H1 (cell line): ENCODE data around the gene MYH7. TPM values are rescaled to one million over a fixed set of nuclear protein-coding genes. Genes with fewer than 3 reads are reported as not detected.

Source experiments
- CTCF ChIA-PET: fragments of 300-600 bp; sonication (Branson Sonifier 250); formaldehyde crosslinking; loops from one replicate; lab custom pipeline; 2021; ENCODE audit not compliant: partially characterized antibody; lab: Charles Lee
- POLR2A ChIA-PET: fragments of 300-600 bp; sonication (Branson Sonifier 250); formaldehyde crosslinking; loops from one replicate; lab custom pipeline; 2021; ENCODE audit warnings: inconsistent platforms; ENCODE audit not compliant: partially characterized antibody; lab: Charles Lee
- DNase-seq, 2 experiments: peaks; one replicate each; pipeline versions ENCODE4 v3.0.0 to v3.0.0-alpha.2; 2010 to 2022; ENCODE audit warnings: low spot score in 2 of 2, low read depth in 1 of 2, mixed read lengths in 1 of 2
- FAIRE-seq: peaks from 2 replicates; lab custom pipeline; 2011; peaks lifted over from hg19 to GRCh38; lab: Jason Lieb, UNC
- H2AFZ ChIP-seq: 2 replicates; pipeline ENCODE4 v1.8.1; 2012; ENCODE audit warnings: low read length, inconsistent platforms
- H2AK5ac ChIP-seq: 2 replicates; pipeline ENCODE4 v1.6.1; 2013; ENCODE audit warnings: low read depth, low read length
- H2BK120ac ChIP-seq: replicated peaks from 2 replicates; pipeline ENCODE3; 2013; ENCODE audit warnings: low read depth, low read length, inconsistent platforms
- H2BK12ac ChIP-seq: 2 replicates; pipeline ENCODE4 v1.6.1; 2013; ENCODE audit warnings: low read depth, low read length
- H2BK15ac ChIP-seq: 2 replicates; pipeline ENCODE4 v1.6.1; 2013; ENCODE audit warnings: low read length
- H2BK20ac ChIP-seq: 2 replicates; pipeline ENCODE4 v1.6.1; 2013; ENCODE audit warnings: low read length
- H2BK5ac ChIP-seq: 2 replicates; pipeline ENCODE4 v1.6.1; 2013; ENCODE audit warnings: low read depth, low read length
- H3K14ac ChIP-seq: 2 replicates; pipeline ENCODE4 v1.6.1; 2013; ENCODE audit warnings: inconsistent platforms; ENCODE audit not compliant: insufficient read length
- H3K18ac ChIP-seq: 2 replicates; pipeline ENCODE4 v1.6.1; 2013; ENCODE audit warnings: low read length; ENCODE audit errors: extremely low read depth
- H3K23ac ChIP-seq: 2 replicates; pipeline ENCODE4 v1.6.1; 2013; ENCODE audit warnings: inconsistent platforms; ENCODE audit not compliant: insufficient read length
- H3K23me2 ChIP-seq: 2 replicates; pipeline ENCODE4 v1.6.1; 2013; ENCODE audit warnings: low read depth, low read length
- H3K27ac ChIP-seq: 2 replicates; pipeline ENCODE4 v1.6.1; 2011; ENCODE audit warnings: low read depth, low read length, inconsistent platforms
- H3K27me3 ChIP-seq, 4 experiments: replicated peaks in 1 of 4; 1 replicate in 1 of 4; 2 replicates in 3 of 4; pipeline versions ENCODE4 v1.6.1 to v1.8.1; 2011 to 2013; ENCODE audit warnings: low read length in 3 of 4, mild to moderate bottlenecking in 3 of 4, inconsistent platforms in 2 of 4, mixed read lengths in 2 of 4, moderate library complexity in 1 of 4; ENCODE audit not compliant: control insufficient read depth in 3 of 4, insufficient read depth in 3 of 4; ENCODE audit errors: extremely low read depth in 1 of 4
- H3K36me3 ChIP-seq, 4 experiments: 2 replicates each; pipeline versions ENCODE4 v1.6.1 to v1.8.1; 2011 to 2013; ENCODE audit warnings: mild to moderate bottlenecking in 4 of 4, low read length in 3 of 4, moderate library complexity in 2 of 4, control low read depth in 1 of 4, inconsistent platforms in 1 of 4; ENCODE audit not compliant: insufficient read depth in 4 of 4, control insufficient read depth in 2 of 4
- H3K4ac ChIP-seq: replicated peaks from 2 replicates; pipeline ENCODE3; 2013; ENCODE audit warnings: low read length, low read depth, mixed read lengths, inconsistent platforms; ENCODE audit not compliant: insufficient read length
- H3K4me1 ChIP-seq, 4 experiments: replicated peaks in 1 of 4; 1 replicate in 1 of 4; 2 replicates in 3 of 4; pipeline versions ENCODE4 v1.6.1 to v1.8.1; 2011 to 2013; ENCODE audit warnings: low read length in 3 of 4, inconsistent platforms in 2 of 4, mixed read lengths in 1 of 4; ENCODE audit not compliant: insufficient read depth in 4 of 4, control insufficient read depth in 3 of 4
- H3K4me2 ChIP-seq, 2 experiments: 2 replicates each; pipeline versions ENCODE4 v1.6.1 to v1.8.1; 2011 to 2013; ENCODE audit warnings: low read depth in 2 of 2, low read length in 2 of 2, control low read depth in 1 of 2, inconsistent platforms in 1 of 2, mild to moderate bottlenecking in 1 of 2; ENCODE audit not compliant: insufficient read depth in 1 of 2
- H3K4me3 ChIP-seq, 4 experiments: fragments of 200-600, 300-600 bp in 1 of 4; sonication (generic), shearing (Covaris generic), sonication (Bioruptor Twin) in 1 of 4; 2 replicates each; pipeline versions ENCODE4 v1.5.1 to v1.8.1; 2011 to 2016; ENCODE audit warnings: low read length in 4 of 4, low read depth in 3 of 4, control low read depth in 2 of 4, inconsistent platforms in 2 of 4, mild to moderate bottlenecking in 2 of 4, mixed read lengths in 1 of 4, moderate library complexity in 1 of 4; ENCODE audit not compliant: insufficient read depth in 2 of 4; ENCODE audit errors: extremely low read depth in 1 of 4
- H3K56ac ChIP-seq: replicated peaks from 2 replicates; pipeline ENCODE3; 2013; ENCODE audit warnings: low read depth, mild to moderate bottlenecking, mixed read lengths, low read length, inconsistent platforms; ENCODE audit not compliant: insufficient read length
- H3K79me1 ChIP-seq: 2 replicates; pipeline ENCODE4 v1.6.1; 2013; ENCODE audit warnings: low read depth, low read length, control low read depth
- H3K79me2 ChIP-seq, 2 experiments: 2 replicates each; pipeline versions ENCODE4 v1.6.1 to v1.8.1; 2012 to 2013; ENCODE audit warnings: low read length in 2 of 2, mild to moderate bottlenecking in 2 of 2, inconsistent platforms in 1 of 2; ENCODE audit not compliant: insufficient read depth in 2 of 2, control insufficient read depth in 1 of 2
- H3K9ac ChIP-seq, 4 experiments: replicated peaks in 1 of 4; 1 replicate in 1 of 4; 2 replicates in 3 of 4; pipeline versions ENCODE4 v1.6.1 to v1.8.1; 2011 to 2013; ENCODE audit warnings: low read depth in 3 of 4, low read length in 3 of 4, control low read depth in 2 of 4, mild to moderate bottlenecking in 2 of 4, moderate library complexity in 2 of 4, inconsistent platforms in 1 of 4; ENCODE audit errors: extremely low read depth in 1 of 4
- H3K9me3 ChIP-seq, 2 experiments: 2 replicates each; pipeline versions ENCODE4 v1.6.1 to v1.8.1; 2012 to 2013; ENCODE audit warnings: mild to moderate bottlenecking in 2 of 2, moderate library complexity in 2 of 2, control low read depth in 1 of 2, inconsistent platforms in 1 of 2, low read depth in 1 of 2, low read length in 1 of 2, mixed read lengths in 1 of 2; ENCODE audit not compliant: insufficient read depth in 2 of 2
- H4K20me1 ChIP-seq, 2 experiments: replicated peaks in 1 of 2; 2 replicates each; pipeline versions ENCODE3 to v1.8.1; 2011 to 2013; ENCODE audit warnings: inconsistent platforms in 2 of 2, low read length in 2 of 2, mild to moderate bottlenecking in 1 of 2; ENCODE audit not compliant: insufficient read depth in 2 of 2, control insufficient read depth in 1 of 2
- H4K5ac ChIP-seq: 2 replicates; pipeline ENCODE4 v1.6.1; 2013; ENCODE audit warnings: low read length, low read depth, mixed read lengths, inconsistent platforms; ENCODE audit not compliant: insufficient read length
- H4K8ac ChIP-seq: 2 replicates; pipeline ENCODE4 v1.8.0; 2013; ENCODE audit warnings: mild to moderate bottlenecking, moderate library complexity, low read length, inconsistent platforms; ENCODE audit not compliant: insufficient read depth; ENCODE audit errors: extremely low read depth
- H4K91ac ChIP-seq: replicated peaks from 2 replicates; pipeline ENCODE3; 2013; ENCODE audit warnings: low read length, mixed read lengths, inconsistent platforms; ENCODE audit not compliant: insufficient read length
- ASH2L ChIP-seq: fragments of 200-600, 300-600 bp; sonication (generic); IDR thresholded peaks from one replicate; pipeline ENCODE4 v1.7.1; 2017; ENCODE audit warnings: low read length
- E2F6 ChIP-seq: IDR thresholded peaks from 2 replicates; pipeline ENCODE4 v1.6.1; 2012; ENCODE audit warnings: inconsistent platforms
- HDAC6 ChIP-seq: IDR thresholded peaks from one replicate; pipeline ENCODE4 v1.7.1; 2012; ENCODE audit warnings: low read depth, mild to moderate bottlenecking, inconsistent platforms, low read length, moderate library complexity
- JUND ChIP-seq: IDR thresholded peaks from 2 replicates; pipeline ENCODE4 v1.6.1; 2011; ENCODE audit warnings: mild to moderate bottlenecking, improper control_type of control experiment, low read length
- KDM5A ChIP-seq: fragments of 200-600 bp; IDR thresholded peaks from 2 replicates; pipeline ENCODE4 v1.7.1; 2012; ENCODE audit warnings: mild to moderate bottlenecking, low read length, inconsistent platforms, mixed read lengths
- MAX ChIP-seq: IDR thresholded peaks from 2 replicates; pipeline ENCODE4 v1.6.1; 2012; ENCODE audit warnings: inconsistent platforms
- RFX5 ChIP-seq: IDR thresholded peaks from 2 replicates; pipeline ENCODE4 v1.6.1; 2011; ENCODE audit warnings: low read depth, low read length, improper control_type of control experiment, borderline replicate concordance
- SIX5 ChIP-seq: IDR thresholded peaks from 2 replicates; pipeline ENCODE4 v1.6.1; 2011; ENCODE audit warnings: mild to moderate bottlenecking, low read depth, low read length
- YY1 ChIP-seq: IDR thresholded peaks from 2 replicates; pipeline ENCODE4 v1.6.1; 2011; ENCODE audit warnings: low read depth, mild to moderate bottlenecking, low read length
- WGBS, 2 experiments: shearing (Covaris generic) in 1 of 2; methylation state at CpG; one replicate each; pipeline versions ENCODE4 v1.1.6 to v1.1.7; 2013 to 2015; ENCODE audit warnings: low lambda C conversion rate in 2 of 2, mixed read lengths in 2 of 2, inconsistent platforms in 1 of 2, low coverage in 1 of 2, missing lambda C conversion rate in 1 of 2; ENCODE audit not compliant: insufficient replicate concordance in 2 of 2, insufficient coverage in 1 of 2, insufficient read length in 1 of 2; ENCODE audit errors: extremely low coverage in 1 of 2, missing lambda C conversion rate in 1 of 2; 5-methylcytosine and 5-hydroxymethylcytosine counted together
- polyA plus RNA-seq, 7 experiments: library from polyadenylated mRNA; depleted of rRNA in 3 of 7; stranded (reverse) in 5 of 7; unstranded in 2 of 7; fragments of >200 nt in 5 of 7; fragments of 200-250 nt in 2 of 7; gene quantifications; 1 replicate in 5 of 7; 2 replicates in 1 of 7; 4 replicates in 1 of 7; pipeline versions ENCODE4 v1.2.1 to v1.2.3, GENCODE V29; 2011 to 2013; ENCODE audit warnings: missing spikeins in 2 of 7, mixed read lengths in 2 of 7
- total RNA-seq: library from RNA; stranded (reverse); fragmentation: NEBNext Ultra II Directional; extraction: Animal tissue kit (Norgen Biotek cat#: 25700); gene quantifications from 2 replicates; pipeline ENCODE4 v1.2.1, GENCODE V29; 2021

The MYH7 gene
- total and polyA plus RNA-seq, 2 of the 8 experiments (the other 6 are each of a cell fraction or from before 2014, with no cell fraction given) = not detected

DNA sequence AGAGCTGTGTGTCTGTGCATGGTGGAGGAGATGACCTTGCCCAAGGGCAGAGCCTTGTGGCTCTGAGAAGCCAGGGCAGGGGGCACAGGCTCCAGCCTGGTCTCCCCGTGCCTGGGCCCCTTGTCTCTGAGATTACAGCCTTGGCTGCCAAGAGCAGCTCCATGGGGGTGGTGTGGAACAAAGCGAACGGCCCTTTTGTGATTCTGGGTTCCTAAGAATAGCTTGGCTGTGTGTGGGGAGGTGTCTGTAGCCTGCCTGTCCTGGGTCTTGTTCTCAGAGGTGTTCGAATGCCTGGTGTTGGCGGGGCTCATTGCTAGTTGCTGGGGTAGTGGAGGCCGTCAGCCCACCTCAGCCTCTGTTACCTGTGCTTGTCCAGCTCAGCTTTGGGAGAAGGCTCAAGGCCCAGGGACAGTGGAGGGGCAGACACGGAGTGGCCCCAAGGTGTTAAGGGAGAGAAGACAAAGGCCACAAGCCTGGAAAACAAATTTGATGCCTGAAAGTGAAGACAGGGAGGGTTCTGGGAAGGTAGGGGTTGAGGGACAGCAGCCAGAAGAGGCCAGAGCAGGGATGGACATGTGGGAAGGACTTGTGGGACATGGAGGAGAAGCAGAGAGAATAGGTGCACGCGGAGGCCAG is 7.4 kb upstream of the MYH7 start:
- Histone ChIP-seq H3K23me2 (no peaks in the 10 kb centered on the region; the same call in none of the 2 replicates), H3K79me2 (no peaks in the 10 kb centered on the region), H3K27ac (no peak overlapping the region), H3K14ac (no peak overlapping the region), H3K9ac (no peak overlapping the region), H2BK12ac (no peak overlapping the region), H3K36me3 (no peaks in the 10 kb centered on the region), H2BK120ac (no peak overlapping the region), H3K18ac (peak overlapping the region; percentile 75; the same call in 1 of the 2 replicates), H3K79me1 (no peaks in the 10 kb centered on the region), H2BK20ac (no peak overlapping the region), H3K4me1 (peaks cover 0 to 18% (median 11%) of the 10 kb centered on the region in 4 experiments; a peak in 6 of 7 replicates), H3K4ac (no peak overlapping the region), H3K56ac (no peak overlapping the region), H4K8ac (no peak overlapping the region), H2AFZ (0 out of 2 replicates have a peak overlapping the region, but pooled peaks have one; percentile 3), H4K5ac (no peak overlapping the region), H2BK5ac (no peak overlapping the region), H2BK15ac (peak overlapping the region; percentile 65; the same call in 1 of the 2 replicates), H4K91ac (peak overlapping the region; percentile 70), H3K23ac (no peak overlapping the region), H3K4me3 (no peak overlapping the region), H3K4me2 (peak overlapping the region; percentile 20 to 44; a peak in 3 of 4 replicates), H3K9me3 (no peaks in the 10 kb centered on the region), H4K20me1 (no peaks in the 10 kb centered on the region), H2AK5ac (no peak overlapping the region), H3K27me3 (peaks cover 0 to 4% (median 1%) of the 10 kb centered on the region in 4 experiments; a peak in 3 of 7 replicates)
- DNase-seq (peak in 1 of 2 experiments; percentile 47), FAIRE-seq (no peak)
- ChIA-PET POLR2A (interaction anchor here (1.2 to 1.9 kb wide), 3 partner anchors 9 to 77 kb away, joined by 3 to 5 read pairs (median 3); no protein-coding TSS in a partner anchor), CTCF (interaction anchor here (0.6 to 4.2 kb wide), 8 partner anchors 9 to 117 kb away, joined by 3 to 26 read pairs (median 3); no protein-coding TSS in a partner anchor)
- no peak for TF ChIP-seq MAX
- TF ChIP-seq RFX5 = no peak
- TF ChIP-seq SIX5 = no peak
- no peak for TF ChIP-seq HDAC6
- no peak for TF ChIP-seq JUND
- TF ChIP-seq YY1 = no peak
- TF ChIP-seq E2F6 = 0 out of 2 replicates have a peak, but pooled peaks have one; percentile 6
- no peak for TF ChIP-seq KDM5A
- peak; percentile 39 for TF ChIP-seq ASH2L
- 76% methylated on average over 9 of the region's 9 CpGs; no CpG with 5 or more reads in 1 of the 2 experiments for WGBS, 2 experiments
